PC-9 (cell line): ENCODE measurements around the gene WDR7.

ENCODE experiments used
- CTCF ChIP-seq: fragments of 200-600 bp; sonication (generic); conservative IDR thresholded peaks from 2 replicates; pipeline ENCODE4 v1.6.1; 2017; ENCODE audit warnings: mixed run types, antibody characterized with exemption, mild to moderate bottlenecking, moderate library complexity
- EZH2 ChIP-seq: fragments of 200-600 bp; sonication (generic); IDR thresholded peaks from 2 replicates; pipeline ENCODE4 v1.8.0; 2017; ENCODE audit warnings: antibody characterized with exemption, low read depth

GRCh38 chr18:57062844-57063243, 411.7 kb downstream of the WDR7 start:
- TF ChIP-seq CTCF (no peak), EZH2 (no peak)
